Colonic mucosa (tissue), 4 donors: ENCODE results near the gene TRIM14. TPM values are rescaled to one million over a fixed set of nuclear protein-coding genes. Genes with fewer than 3 reads are reported as not detected.
"Not testable (repeated sequence)": the region's sequence is repeated elsewhere in the genome, so short reads cannot be mapped to it uniquely, and the experiment has no call there.

Source experiments
- DNase-seq: peaks from one replicate; pipeline ENCODE4 v3.0.0-alpha.2; 2020
- H3K27ac ChIP-seq: fragments of 200-600 bp; one replicate; pipeline ENCODE4 v1.8.0; 2021
- H3K27me3 ChIP-seq: fragments of 200-600 bp; one replicate; pipeline ENCODE4 v1.8.0; 2021
- H3K36me3 ChIP-seq: fragments of 200-600 bp; one replicate; pipeline ENCODE4 v1.8.0; 2021
- H3K4me1 ChIP-seq: fragments of 200-600 bp; one replicate; pipeline ENCODE4 v1.8.0; 2021; ENCODE audit warnings: mild to moderate bottlenecking
- H3K4me3 ChIP-seq: fragments of 200-600 bp; one replicate; pipeline ENCODE4 v1.8.0; 2021
- H3K9ac ChIP-seq, 2 donors: one replicate each; pipeline ENCODE4 v1.7.0; 2013; ENCODE audit warnings: control low read depth in 2 of 2, low read depth in 2 of 2, low read length in 2 of 2
- H3K9me3 ChIP-seq: fragments of 200-600 bp; one replicate; pipeline ENCODE4 v1.8.0; 2021
- intact Hi-C: fragments of 100-400 bp; cut with DNase I; formaldehyde crosslinking; loops from one replicate; pipeline ENCODE4 v1.14.1; 2022
- total RNA-seq, 2 donors: library from RNA; stranded (reverse); fragmentation: NEBNext Ultra II Directional in 1 of 2; extraction: Animal tissue kit (Norgen Biotek cat#: 25700) in 1 of 2; gene quantifications; one replicate each; pipeline ENCODE4 v1.2.1, GENCODE V29; 2021
- TF ChIP-seq, protein P1 (sequence below): fragments of 200-600 bp; IDR thresholded peaks from one replicate; pipeline ENCODE4 v1.8.0; 2022; ENCODE audit warnings: antibody characterized with exemption, mild to moderate bottlenecking
- donor health status: healthy.
- donor health status: DM: no; HTN: no; CAD: no.
- donor health status: DM: no; HTN: no; CAD: no.

Gene TRIM14
- total RNA-seq, 2 donors from 2014 or later: 44.6 to 62.0 TPM

DNA sequence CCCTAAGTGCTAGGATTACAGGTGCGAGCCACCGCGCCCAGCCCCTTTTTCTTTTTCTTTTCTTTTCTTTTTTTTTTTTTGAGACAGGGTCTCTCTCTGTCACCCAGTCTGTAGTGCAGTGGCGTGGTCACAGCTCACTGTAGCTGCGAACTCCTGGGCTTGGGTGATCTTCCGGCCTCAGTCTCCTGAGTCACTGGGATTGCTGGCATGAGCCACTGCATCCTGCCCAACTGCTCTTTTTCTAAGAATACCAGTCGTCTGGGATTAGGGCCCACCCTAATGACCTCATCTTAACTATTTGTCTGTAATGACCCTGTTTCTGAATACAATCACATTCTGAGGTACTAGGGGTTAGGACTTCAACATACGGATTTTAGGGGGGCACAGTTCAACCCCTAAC lies 96.6 kb downstream of the TRIM14 start:
- no peak overlapping the region for H3K9ac ChIP-seq
- DNase-seq: no peak
- H3K27me3 ChIP-seq: no peaks in the 10 kb centered on the region
- TF ChIP-seq, protein P1, sequence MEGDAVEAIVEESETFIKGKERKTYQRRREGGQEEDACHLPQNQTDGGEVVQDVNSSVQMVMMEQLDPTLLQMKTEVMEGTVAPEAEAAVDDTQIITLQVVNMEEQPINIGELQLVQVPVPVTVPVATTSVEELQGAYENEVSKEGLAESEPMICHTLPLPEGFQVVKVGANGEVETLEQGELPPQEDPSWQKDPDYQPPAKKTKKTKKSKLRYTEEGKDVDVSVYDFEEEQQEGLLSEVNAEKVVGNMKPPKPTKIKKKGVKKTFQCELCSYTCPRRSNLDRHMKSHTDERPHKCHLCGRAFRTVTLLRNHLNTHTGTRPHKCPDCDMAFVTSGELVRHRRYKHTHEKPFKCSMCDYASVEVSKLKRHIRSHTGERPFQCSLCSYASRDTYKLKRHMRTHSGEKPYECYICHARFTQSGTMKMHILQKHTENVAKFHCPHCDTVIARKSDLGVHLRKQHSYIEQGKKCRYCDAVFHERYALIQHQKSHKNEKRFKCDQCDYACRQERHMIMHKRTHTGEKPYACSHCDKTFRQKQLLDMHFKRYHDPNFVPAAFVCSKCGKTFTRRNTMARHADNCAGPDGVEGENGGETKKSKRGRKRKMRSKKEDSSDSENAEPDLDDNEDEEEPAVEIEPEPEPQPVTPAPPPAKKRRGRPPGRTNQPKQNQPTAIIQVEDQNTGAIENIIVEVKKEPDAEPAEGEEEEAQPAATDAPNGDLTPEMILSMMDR: no peak
- no peaks in the 10 kb centered on the region for H3K36me3 ChIP-seq
- H3K9me3 ChIP-seq: no peaks in the 10 kb centered on the region
- H3K4me1 ChIP-seq: no peaks in the 10 kb centered on the region
- no peak overlapping the region for H3K27ac ChIP-seq
- H3K4me3 ChIP-seq: no peak overlapping the region
- intact Hi-C loops: no loop called here

DNA sequence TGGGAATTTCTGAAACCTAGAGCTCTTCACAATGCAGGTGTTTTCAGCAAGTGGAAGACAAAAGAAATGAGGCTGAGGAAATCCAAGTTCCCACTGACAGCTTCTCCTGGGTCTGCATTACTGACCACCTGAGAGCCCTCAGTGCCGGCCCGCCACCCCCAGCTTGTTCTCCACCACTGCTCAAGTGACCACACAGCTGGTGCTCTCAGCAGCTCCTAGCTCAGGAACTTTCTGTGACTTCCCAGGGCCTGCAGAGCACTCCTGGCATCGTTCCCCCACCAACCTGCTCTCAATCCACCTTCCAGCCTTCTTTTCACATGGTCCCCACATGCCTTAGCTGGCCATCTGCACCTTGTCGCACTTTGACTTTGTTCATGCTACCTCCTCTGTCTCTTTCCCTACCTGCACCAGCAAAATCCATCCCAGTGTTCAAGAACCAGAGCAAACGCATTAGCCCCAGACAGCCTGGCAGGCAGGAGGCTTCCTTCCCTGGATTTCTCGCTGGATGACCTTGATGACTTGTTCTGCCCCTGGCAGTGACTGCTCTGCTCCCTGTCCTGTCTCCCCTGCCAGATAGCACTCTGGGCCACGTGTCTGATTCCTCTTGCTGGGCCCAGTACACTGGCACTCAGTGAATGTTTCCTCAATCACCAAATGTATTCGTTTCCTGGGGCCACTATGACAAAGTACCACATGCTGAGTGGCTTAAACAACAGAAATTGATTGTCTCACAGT lies 97.5 kb downstream of the TRIM14 start:
- Histone ChIP-seq H3K4me1 (no peaks in the 10 kb centered on the region), H3K9me3 (no peaks in the 10 kb centered on the region), H3K27me3 (no peaks in the 10 kb centered on the region), H3K36me3 (no peaks in the 10 kb centered on the region), H3K4me3 (no peak overlapping the region), H3K27ac (no peak overlapping the region), H3K9ac (no peak overlapping the region)
- TF ChIP-seq, protein P1: no peak
- intact Hi-C loops: no loop called here
- no peak for DNase-seq

DNA sequence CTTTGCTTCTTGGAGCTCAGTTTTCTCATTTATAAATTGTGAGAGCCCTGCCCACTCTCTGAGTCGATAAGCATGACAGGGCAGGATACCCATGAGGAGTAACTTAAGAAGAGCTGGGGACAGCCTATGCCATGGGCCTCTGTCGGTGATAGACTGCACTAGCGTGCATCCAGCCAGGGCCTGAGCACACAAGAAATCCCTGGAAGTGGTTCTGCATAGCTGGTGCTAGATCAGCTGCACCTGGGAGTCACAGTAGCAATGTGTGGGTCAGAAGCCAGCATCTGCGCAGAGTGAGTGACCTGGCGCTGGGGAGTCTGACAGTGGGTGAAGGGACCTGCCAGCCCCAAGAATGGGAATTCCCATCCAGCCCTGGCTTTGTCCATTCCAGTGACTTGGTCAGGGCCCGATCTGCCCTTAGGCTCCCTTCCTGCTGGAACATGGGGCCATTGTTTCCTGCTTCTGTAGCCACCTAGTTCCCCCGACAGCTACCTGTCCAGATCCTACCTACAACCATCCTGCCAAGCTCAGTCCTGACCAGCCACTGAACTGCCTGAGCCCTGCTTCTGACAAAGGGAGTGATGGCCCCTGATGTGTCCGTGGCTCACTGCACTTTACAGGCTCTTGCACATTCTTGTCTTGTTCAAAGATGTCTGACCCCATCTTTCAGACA lies 98.4 kb downstream of the TRIM14 start:
- DNase-seq: no peak
- Histone ChIP-seq H3K9me3 (no peaks in the 10 kb centered on the region), H3K36me3 (no peaks in the 10 kb centered on the region), H3K4me3 (no peak overlapping the region), H3K4me1 (no peaks in the 10 kb centered on the region), H3K27me3 (no peaks in the 10 kb centered on the region), H3K27ac (no peak overlapping the region), H3K9ac (no peak overlapping the region)
- TF ChIP-seq, protein P1: no peak
- intact Hi-C loops: no loop called here

DNA sequence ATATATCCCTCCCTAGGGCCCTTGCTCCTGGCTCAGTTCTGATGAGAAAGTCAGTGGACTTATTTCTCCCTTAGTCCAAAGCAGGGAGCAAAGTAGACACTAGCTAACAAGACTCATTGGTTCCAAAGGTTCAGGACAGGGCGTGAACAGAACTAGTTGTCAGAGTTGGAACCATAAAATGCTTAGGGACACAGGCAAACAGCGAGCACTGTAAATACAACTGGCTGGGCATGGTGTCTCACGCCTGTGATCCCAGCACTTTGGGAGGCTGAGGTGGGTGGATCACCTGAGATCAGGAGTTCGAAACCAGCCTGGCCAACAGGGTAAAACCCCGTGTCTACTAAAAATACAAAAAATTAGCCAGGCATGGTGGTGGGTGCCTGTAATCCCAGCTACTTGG lies 99.2 kb downstream of the TRIM14 start:
- peak overlapping the region; percentile 49 for H3K27ac ChIP-seq
- H3K36me3 ChIP-seq, intact Hi-C loops, H3K4me1 ChIP-seq, H3K27me3 ChIP-seq, H3K4me3 ChIP-seq, H3K9me3 ChIP-seq, H3K9ac ChIP-seq: not testable (repeated sequence)
- peak; percentile 64 for DNase-seq

Other genes with a start within 250 kb of the TRIM14 start
- 10 to 100 TPM; 10.2 to 11.9 TPM for gene TRMO, start 196.7 kb downstream of the TRIM14 start, total RNA-seq
- gene HEMGN, start 181.1 kb downstream of the TRIM14 start, total RNA-seq: under 1 TPM in 1 of 2 donors, not detected in 1; 0.22 TPM
- gene ANP32B, start 135.9 kb downstream of the TRIM14 start, total RNA-seq: 100 to 1,000 TPM; 133 to 183 TPM
- 100 to 1,000 TPM; 223 to 254 TPM for gene NANS, start 62.5 kb downstream of the TRIM14 start, total RNA-seq
- gene CORO2A, start 73.4 kb upstream of the TRIM14 start, total RNA-seq: 10 to 100 TPM; 53.8 to 68.1 TPM
- gene TBC1D2, start 136.4 kb upstream of the TRIM14 start, total RNA-seq: 10 to 100 TPM; 20.1 to 26.9 TPM